WTC11 (cell line): ENCODE data around the gene TRAPPC3L. TPM values are rescaled to one million over a fixed set of nuclear protein-coding genes. Genes with fewer than 3 reads are reported as not detected.

Source experiments
- ATAC-seq: fragments of 200-7000 bp; cut with Tn5 transposase; 2 replicates; pipeline ENCODE4 v1.10.0; 2021; ENCODE audit warnings: mild to moderate bottlenecking, moderate library complexity
- CTCF ChIA-PET: fragments of 300-600 bp; sonication (Branson Sonifier 250); formaldehyde crosslinking; loops from one replicate; lab custom pipeline; 2021; ENCODE audit warnings: antibody characterized with exemption; lab: Charles Lee
- POLR2A ChIA-PET: fragments of 350-600 bp; sonication (Branson Sonifier 250); formaldehyde crosslinking; loops from one replicate; lab custom pipeline; 2021; ENCODE audit warnings: antibody characterized with exemption; lab: Charles Lee
- DNase-seq: peaks from one replicate; pipeline ENCODE4 v3.0.0; 2021; ENCODE audit warnings: low spot score
- H3K27ac Mint-ChIP-seq: 2 replicates; pipeline ENCODE4 v1.8.0; 2021; ENCODE audit warnings: mixed read lengths
- H3K27me3 Mint-ChIP-seq: 2 replicates; pipeline ENCODE4 v1.8.0; 2021; ENCODE audit warnings: low read depth, mild to moderate bottlenecking, moderate library complexity, mixed read lengths
- H3K36me3 Mint-ChIP-seq: 2 replicates; pipeline ENCODE4 v1.8.0; 2021; ENCODE audit warnings: mixed read lengths
- H3K4me1 Mint-ChIP-seq: 2 replicates; pipeline ENCODE4 v1.8.0; 2022; ENCODE audit warnings: mixed read lengths
- H3K4me3 Mint-ChIP-seq: 2 replicates; pipeline ENCODE4 v1.8.0; 2021; ENCODE audit warnings: mild to moderate bottlenecking, moderate library complexity, mixed read lengths
- H3K9me3 Mint-ChIP-seq: 2 replicates; pipeline ENCODE4 v1.8.0; 2021; ENCODE audit warnings: mixed read lengths
- CDX4 ChIP-seq: fragments of 250-450 bp; sonication (Bioruptor Pico); IDR thresholded peaks from 2 replicates; pipeline ENCODE4 v1.9.0; 2021; ENCODE audit warnings: moderate library complexity, mild to moderate bottlenecking, inconsistent platforms, borderline replicate concordance
- CREB1 ChIP-seq: sonication (generic); formaldehyde crosslinking; IDR thresholded peaks from 2 replicates; pipeline ENCODE4 v1.8.0; 2023; ENCODE audit warnings: mild to moderate bottlenecking, missing genetic modification reagents
- E2F4 ChIP-seq: sonication (generic); formaldehyde crosslinking; IDR thresholded peaks from 2 replicates; pipeline ENCODE4 v1.8.1; 2022; ENCODE audit warnings: low read depth, mild to moderate bottlenecking, moderate library complexity, missing genetic modification reagents, borderline replicate concordance
- EMX1 ChIP-seq: fragments of 250-450 bp; sonication (Bioruptor Pico); IDR thresholded peaks from 2 replicates; pipeline ENCODE4 v1.8.0; 2021; ENCODE audit warnings: mild to moderate bottlenecking
- ESRRA ChIP-seq: sonication (generic); formaldehyde crosslinking; IDR thresholded peaks from 2 replicates; pipeline ENCODE4 v1.8.1; 2022; ENCODE audit warnings: mild to moderate bottlenecking, missing genetic modification reagents, borderline replicate concordance
- FOXK1 ChIP-seq: sonication (generic); formaldehyde crosslinking; IDR thresholded peaks from 2 replicates; pipeline ENCODE4 v1.8.0; 2022; ENCODE audit warnings: mild to moderate bottlenecking, moderate library complexity, missing genetic modification reagents
- GRHL2 ChIP-seq: fragments of 250-450 bp; sonication (Bioruptor Pico); IDR thresholded peaks from 2 replicates; pipeline ENCODE4 v1.8.0; 2022; ENCODE audit warnings: mild to moderate bottlenecking, moderate library complexity; ENCODE audit not compliant: insufficient replicate concordance, severe bottlenecking
- NFE2L1 ChIP-seq: sonication (generic); formaldehyde crosslinking; IDR thresholded peaks from 2 replicates; pipeline ENCODE4 v1.8.1; 2023; ENCODE audit warnings: missing genetic modification reagents
- NR3C1 ChIP-seq: sonication (generic); formaldehyde crosslinking; conservative IDR thresholded peaks from 2 replicates; pipeline ENCODE4 v1.8.1; 2023; ENCODE audit warnings: low read depth, mild to moderate bottlenecking, missing genetic modification reagents
- PRRX2 ChIP-seq: fragments of 250-450 bp; sonication (Bioruptor Pico); IDR thresholded peaks from 2 replicates; pipeline ENCODE4 v1.8.0; 2021; ENCODE audit warnings: mild to moderate bottlenecking
- RORB ChIP-seq: fragments of 250-450 bp; sonication (Bioruptor Pico); IDR thresholded peaks from 2 replicates; pipeline ENCODE4 v1.9.0; 2021; ENCODE audit warnings: mild to moderate bottlenecking
- SMAD3 ChIP-seq: sonication (generic); formaldehyde crosslinking; IDR thresholded peaks from 2 replicates; pipeline ENCODE4 v1.8.0; 2022; ENCODE audit warnings: missing genetic modification reagents, mild to moderate bottlenecking, borderline replicate concordance
- ZNF396 ChIP-seq: fragments of 250-450 bp; sonication (Bioruptor Pico); IDR thresholded peaks from 2 replicates; pipeline ENCODE4 v1.8.0; 2021; ENCODE audit warnings: mild to moderate bottlenecking, moderate library complexity, borderline replicate concordance
- total RNA-seq: library from RNA; stranded (reverse); gene quantifications from 3 replicates; pipeline ENCODE4 v1.2.3, GENCODE V29; 2021
- TF ChIP-seq, protein P1 (sequence below): sonication (generic); formaldehyde crosslinking; conservative IDR thresholded peaks from 2 replicates; pipeline ENCODE4 v1.8.1; 2022; ENCODE audit warnings: mild to moderate bottlenecking, missing genetic modification reagents
- TF ChIP-seq, protein P2 (sequence below): sonication (generic); formaldehyde crosslinking; IDR thresholded peaks from 2 replicates; pipeline ENCODE4 v1.8.0; 2022; ENCODE audit warnings: mild to moderate bottlenecking, missing genetic modification reagents

TRAPPC3L gene
- total RNA-seq, 1 experiment from 2014 or later: not detected

- no peaks in the 10 kb centered on the region for H3K36me3 Mint-ChIP-seq
- no peak overlapping the region for H3K4me3 Mint-ChIP-seq
- no peak for DNase-seq
- no peak for TF ChIP-seq NR3C1 (CRISPR knock-in tag)
- TF ChIP-seq, all 79 proteins: peak for 0
- Mint-ChIP-seq H3K9me3 (no peaks in the 10 kb centered on the region), H3K27ac (no peak overlapping the region), H3K27me3 (no peaks in the 10 kb centered on the region; the same call in 1 of the 2 replicates), H3K4me1 (peaks cover 4% of the 10 kb centered on the region)
- no peak for ATAC-seq
- POLR2A ChIA-PET: no interaction called here
- CTCF ChIA-PET: interaction anchor here (1.0 to 2.7 kb wide), 3 partner anchors 270 to 340 kb away, joined by 3 to 11 read pairs (median 3); no protein-coding TSS in a partner anchor
Observed at GRCh38 chr6:116557893-116558292, 12.4 kb upstream of the TRAPPC3L start.

GRCh38 chr6:116556814-116557415 lies 11.4 kb upstream of the TRAPPC3L start:
- ATAC-seq: no peak
- POLR2A ChIA-PET: no interaction called here
- no peak overlapping the region for H3K27ac Mint-ChIP-seq
- peaks cover 4% of the 10 kb centered on the region for H3K4me1 Mint-ChIP-seq
- CTCF ChIA-PET: interaction anchor here (0.8 to 3.8 kb wide), 5 partner anchors 23 to 339 kb away, joined by 3 to 15 read pairs (median 9); no protein-coding TSS in a partner anchor
- no peaks in the 10 kb centered on the region; the same call in 1 of the 2 replicates for H3K27me3 Mint-ChIP-seq
- H3K4me3 Mint-ChIP-seq: no peak overlapping the region
- DNase-seq: no peak
- no peaks in the 10 kb centered on the region for H3K36me3 Mint-ChIP-seq
- no peaks in the 10 kb centered on the region for H3K9me3 Mint-ChIP-seq
- TF ChIP-seq SMAD3 (CRISPR knock-in tag) (no peak), FOXK1 (no peak), ESRRA (CRISPR knock-in tag) (no peak), RORB (CRISPR knock-in tag) (no peak)
- TF ChIP-seq, protein P1, sequence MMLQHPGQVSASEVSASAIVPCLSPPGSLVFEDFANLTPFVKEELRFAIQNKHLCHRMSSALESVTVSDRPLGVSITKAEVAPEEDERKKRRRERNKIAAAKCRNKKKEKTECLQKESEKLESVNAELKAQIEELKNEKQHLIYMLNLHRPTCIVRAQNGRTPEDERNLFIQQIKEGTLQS (CRISPR knock-in tag): no peak
- TF ChIP-seq, protein P2, sequence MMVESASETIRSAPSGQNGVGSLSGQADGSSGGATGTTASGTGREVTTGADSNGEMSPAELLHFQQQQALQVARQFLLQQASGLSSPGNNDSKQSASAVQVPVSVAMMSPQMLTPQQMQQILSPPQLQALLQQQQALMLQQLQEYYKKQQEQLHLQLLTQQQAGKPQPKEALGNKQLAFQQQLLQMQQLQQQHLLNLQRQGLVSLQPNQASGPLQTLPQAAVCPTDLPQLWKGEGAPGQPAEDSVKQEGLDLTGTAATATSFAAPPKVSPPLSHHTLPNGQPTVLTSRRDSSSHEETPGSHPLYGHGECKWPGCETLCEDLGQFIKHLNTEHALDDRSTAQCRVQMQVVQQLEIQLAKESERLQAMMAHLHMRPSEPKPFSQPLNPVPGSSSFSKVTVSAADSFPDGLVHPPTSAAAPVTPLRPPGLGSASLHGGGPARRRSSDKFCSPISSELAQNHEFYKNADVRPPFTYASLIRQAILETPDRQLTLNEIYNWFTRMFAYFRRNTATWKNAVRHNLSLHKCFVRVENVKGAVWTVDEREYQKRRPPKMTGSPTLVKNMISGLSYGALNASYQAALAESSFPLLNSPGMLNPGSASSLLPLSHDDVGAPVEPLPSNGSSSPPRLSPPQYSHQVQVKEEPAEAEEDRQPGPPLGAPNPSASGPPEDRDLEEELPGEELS (CRISPR knock-in tag): no peak
- TF ChIP-seq, all 79 proteins: peak for 0

- Mint-ChIP-seq H3K4me1 (peaks cover 1% of the 10 kb centered on the region), H3K4me3 (no peak overlapping the region), H3K36me3 (no peaks in the 10 kb centered on the region), H3K27me3 (no peaks in the 10 kb centered on the region; the same call in 1 of the 2 replicates), H3K27ac (no peak overlapping the region), H3K9me3 (no peaks in the 10 kb centered on the region)
- CTCF ChIA-PET: interaction anchor here (0.8 to 3.8 kb wide), 3 partner anchors 23 to 287 kb away, joined by 3 to 15 read pairs (median 9); no protein-coding TSS in a partner anchor
- no peak for ATAC-seq
- no peak for TF ChIP-seq CREB1 (CRISPR knock-in tag)
- no peak for TF ChIP-seq CDX4 (CRISPR knock-in tag)
- DNase-seq: no peak
- POLR2A ChIA-PET: no interaction called here
Observed at GRCh38 chr6:116556065-116556464, 10.6 kb upstream of the TRAPPC3L start.

GRCh38 chr6:116553451-116553850 lies 8.0 kb upstream of the TRAPPC3L start, which contains the start of gene CALHM4:
CALHM4 (plus strand) TSS chr6:116553751; CDS start chr6:116553794, 43 bp downstream.
- Mint-ChIP-seq H3K9me3 (no peaks in the 10 kb centered on the region), H3K27me3 (no peaks in the 10 kb centered on the region; the same call in 1 of the 2 replicates), H3K27ac (no peak within 1 kb of the TSS), H3K4me3 (no peak within 1 kb of the TSS), H3K4me1 (no peaks in the 10 kb centered on the region), H3K36me3 (no peaks in the 10 kb centered on the region)
- TF ChIP-seq PRRX2 (CRISPR knock-in tag): no peak
- DNase-seq (no peak), ATAC-seq (no peak)
- CTCF ChIA-PET: interaction anchor here (0.8 to 3.8 kb wide), 7 partner anchors 8 to 285 kb away, joined by 3 to 15 read pairs (median 4); partner anchors contain the start of genes CALHM5 and RWDD1
- POLR2A ChIA-PET: interaction anchor here (1.0 kb wide), 1 partner anchor 17 kb away, joined by 4 read pairs; no protein-coding TSS in a partner anchor

DNA sequence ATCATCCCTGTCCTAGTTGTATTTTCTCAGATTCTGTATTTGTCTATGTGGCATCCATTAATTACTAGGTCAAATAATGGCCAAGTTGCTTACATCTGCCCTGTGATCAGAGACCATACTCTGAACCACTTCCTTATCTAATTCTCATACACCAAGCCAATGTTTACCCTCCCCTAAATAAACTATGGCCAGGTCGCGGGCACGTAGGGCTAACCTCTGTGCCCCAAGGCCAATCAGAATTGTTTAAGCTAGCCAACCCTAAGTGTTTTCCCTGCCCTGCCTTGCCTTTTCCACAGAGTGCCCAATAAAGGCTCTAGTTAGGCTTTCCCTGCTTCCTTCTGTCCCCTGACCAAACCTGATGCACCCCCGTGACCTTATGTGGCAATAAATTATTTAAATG lies 5.3 kb upstream of the TRAPPC3L start:
- Mint-ChIP-seq H3K36me3 (no peaks in the 10 kb centered on the region), H3K27ac (no peak overlapping the region), H3K27me3 (no peaks in the 10 kb centered on the region; the same call in 1 of the 2 replicates), H3K4me3 (no peak overlapping the region), H3K9me3 (no peaks in the 10 kb centered on the region), H3K4me1 (peaks cover 7% of the 10 kb centered on the region)
- TF ChIP-seq ESRRA (CRISPR knock-in tag) (no peak), GRHL2 (CRISPR knock-in tag) (no peak), EMX1 (CRISPR knock-in tag) (no peak), NFE2L1 (CRISPR knock-in tag) (no peak), PRRX2 (CRISPR knock-in tag) (no peak), ZNF396 (no peak), E2F4 (CRISPR knock-in tag) (no peak)
- no peak for DNase-seq
- POLR2A ChIA-PET: no interaction called here
- CTCF ChIA-PET: interaction anchor here (0.8 to 1.0 kb wide), 2 partner anchors 11 to 12 kb away, joined by 3 to 5 read pairs; no protein-coding TSS in a partner anchor
- ATAC-seq: peak; percentile 60
